Osteoblast (primary cell): ENCODE results near the gene ATP2A2. TPM values are rescaled to one million over a fixed set of nuclear protein-coding genes. Genes with fewer than 3 reads are reported as not detected.

ENCODE experiments used
- DNase-seq: peaks from one replicate; pipeline ENCODE4 v3.0.0; 2011; ENCODE audit warnings: low spot score, mixed read lengths; ENCODE audit not compliant: insufficient read length; ENCODE audit errors: missing footprints
- H2AFZ ChIP-seq: 2 replicates; pipeline ENCODE4 v1.6.0; 2011; ENCODE audit warnings: mild to moderate bottlenecking, low read length
- H3K27ac ChIP-seq: 2 replicates; pipeline ENCODE4 v1.5.1; 2011; ENCODE audit warnings: mild to moderate bottlenecking, low read depth, low read length, moderate library complexity
- H3K27me3 ChIP-seq: 2 replicates; pipeline ENCODE4 v1.6.0; 2012; ENCODE audit warnings: mild to moderate bottlenecking, control low read depth, inconsistent platforms, low read length, moderate library complexity; ENCODE audit not compliant: insufficient read depth
- H3K36me3 ChIP-seq: 2 replicates; pipeline ENCODE4 v1.5.1; 2011; ENCODE audit warnings: mild to moderate bottlenecking, low read length, control low read depth, moderate library complexity; ENCODE audit not compliant: insufficient read depth
- H3K4me1 ChIP-seq: 2 replicates; pipeline ENCODE4 v1.5.1; 2011; ENCODE audit warnings: mild to moderate bottlenecking, low read length, control low read depth, moderate library complexity; ENCODE audit not compliant: insufficient read depth
- H3K4me2 ChIP-seq: 2 replicates; pipeline ENCODE4 v1.6.0; 2011; ENCODE audit warnings: mild to moderate bottlenecking, low read length; ENCODE audit not compliant: insufficient read depth
- H3K4me3 ChIP-seq: fragments of 200-600 bp; sonication (generic); 3 replicates; pipeline ENCODE4 v1.5.1; 2012; ENCODE audit warnings: mild to moderate bottlenecking, low read length, inconsistent platforms; ENCODE audit not compliant: insufficient read depth
- H3K79me2 ChIP-seq: 2 replicates; pipeline ENCODE4 v1.6.0; 2012; ENCODE audit warnings: mild to moderate bottlenecking, low read length, control low read depth, inconsistent platforms; ENCODE audit not compliant: insufficient read depth
- H3K9me3 ChIP-seq: 2 replicates; pipeline ENCODE4 v1.5.1; 2011; ENCODE audit warnings: low read depth, low read length, control low read depth
- H4K20me1 ChIP-seq: 2 replicates; pipeline ENCODE4 v1.6.0; 2012; ENCODE audit warnings: mild to moderate bottlenecking, low read length, control low read depth; ENCODE audit not compliant: insufficient read depth
- CTCF ChIP-seq: IDR thresholded peaks from 2 replicates; pipeline ENCODE4 v1.5.1; 2011; ENCODE audit warnings: mild to moderate bottlenecking, low read depth, low read length, moderate library complexity; ENCODE audit errors: extremely low read depth
- total RNA-seq: library from RNA; depleted of rRNA; stranded (reverse); fragments of >200 nt; gene quantifications from 2 replicates; pipeline ENCODE4 v1.2.3, GENCODE V29; 2012

Gene ATP2A2
- total RNA-seq, 1 donor, result 107 TPM

GRCh38 chr12:110349514-110350151, 68.6 kb downstream of the ATP2A2 start:
- peaks cover 25% of the 10 kb centered on the region for H4K20me1 ChIP-seq

GRCh38 chr12:110351119-110351518, 70.1 kb downstream of the ATP2A2 start:
- Histone ChIP-seq H4K20me1 (peaks cover 22% of the 10 kb centered on the region), H3K9me3 (no peaks in the 10 kb centered on the region), H3K27me3 (no peaks in the 10 kb centered on the region), H3K36me3 (peaks cover 53% of the 10 kb centered on the region), H2AFZ (no peak overlapping the region), H3K4me3 (no peak overlapping the region), H3K4me2 (no peak overlapping the region), H3K27ac (no peak overlapping the region), H3K79me2 (no peaks in the 10 kb centered on the region), H3K4me1 (no peaks in the 10 kb centered on the region)
- TF ChIP-seq CTCF, result no peak
- DNase-seq, result no peak

More at GRCh38 chr12:110349514-110350151, 68.6 kb downstream of the ATP2A2 start:
- Histone ChIP-seq H3K79me2 (peaks cover 3% of the 10 kb centered on the region), H3K27ac (no peak overlapping the region), H3K4me2 (no peak overlapping the region), H2AFZ (no peak overlapping the region), H3K36me3 (peaks cover 68% of the 10 kb centered on the region), H3K4me3 (no peak overlapping the region), H3K9me3 (no peaks in the 10 kb centered on the region), H3K27me3 (no peaks in the 10 kb centered on the region), H3K4me1 (no peaks in the 10 kb centered on the region)
- TF ChIP-seq CTCF, result no peak
- no peak for DNase-seq

- DNase-seq, result no peak
- H3K36me3 ChIP-seq, result peaks cover 42% of the 10 kb centered on the region
Observed at GRCh38 chr12:110352401-110352800, 71.4 kb downstream of the ATP2A2 start.

More at GRCh38 chr12:110352401-110352800, 71.4 kb downstream of the ATP2A2 start:
- Histone ChIP-seq H3K27ac (no peak overlapping the region), H4K20me1 (peaks cover 22% of the 10 kb centered on the region), H2AFZ (no peak overlapping the region), H3K9me3 (no peaks in the 10 kb centered on the region), H3K4me3 (no peak overlapping the region), H3K4me1 (no peaks in the 10 kb centered on the region), H3K27me3 (no peaks in the 10 kb centered on the region), H3K4me2 (no peak overlapping the region), H3K79me2 (no peaks in the 10 kb centered on the region)
- TF ChIP-seq CTCF, result no peak
